AG04449 (cell line): Measurements from ENCODE around the gene NTPCR.

Experiments
- CTCF ChIA-PET: fragments of 350-600 bp; formaldehyde crosslinking; extraction: SDS; loops from one replicate; lab custom pipeline; 2021; ENCODE audit warnings: antibody characterized with exemption; lab: Yijun Ruan, JAX
- POLR2A ChIA-PET: fragments of 400-600, 350-600 bp; formaldehyde crosslinking; extraction: SDS; loops from one replicate; lab custom pipeline; 2020; ENCODE audit warnings: antibody characterized with exemption, inconsistent platforms; lab: Yijun Ruan, JAX
- DNase-seq: peaks from one replicate; pipeline ENCODE4 v3.0.0-alpha.2; 2010; ENCODE audit warnings: low read depth, low spot score
- H3K4me3 ChIP-seq: 2 replicates; pipeline ENCODE4 v1.5.1; 2011; ENCODE audit warnings: low read depth, mild to moderate bottlenecking, control low read depth, low read length
- TF ChIP-seq, protein P1 (sequence below): IDR thresholded peaks from one replicate; pipeline ENCODE4 v1.5.1; 2011; ENCODE audit warnings: mild to moderate bottlenecking, moderate library complexity, low read length, control low read depth, inconsistent platforms; ENCODE audit not compliant: insufficient read depth; ENCODE audit errors: missing control alignments

The NTPCR gene

DNA sequence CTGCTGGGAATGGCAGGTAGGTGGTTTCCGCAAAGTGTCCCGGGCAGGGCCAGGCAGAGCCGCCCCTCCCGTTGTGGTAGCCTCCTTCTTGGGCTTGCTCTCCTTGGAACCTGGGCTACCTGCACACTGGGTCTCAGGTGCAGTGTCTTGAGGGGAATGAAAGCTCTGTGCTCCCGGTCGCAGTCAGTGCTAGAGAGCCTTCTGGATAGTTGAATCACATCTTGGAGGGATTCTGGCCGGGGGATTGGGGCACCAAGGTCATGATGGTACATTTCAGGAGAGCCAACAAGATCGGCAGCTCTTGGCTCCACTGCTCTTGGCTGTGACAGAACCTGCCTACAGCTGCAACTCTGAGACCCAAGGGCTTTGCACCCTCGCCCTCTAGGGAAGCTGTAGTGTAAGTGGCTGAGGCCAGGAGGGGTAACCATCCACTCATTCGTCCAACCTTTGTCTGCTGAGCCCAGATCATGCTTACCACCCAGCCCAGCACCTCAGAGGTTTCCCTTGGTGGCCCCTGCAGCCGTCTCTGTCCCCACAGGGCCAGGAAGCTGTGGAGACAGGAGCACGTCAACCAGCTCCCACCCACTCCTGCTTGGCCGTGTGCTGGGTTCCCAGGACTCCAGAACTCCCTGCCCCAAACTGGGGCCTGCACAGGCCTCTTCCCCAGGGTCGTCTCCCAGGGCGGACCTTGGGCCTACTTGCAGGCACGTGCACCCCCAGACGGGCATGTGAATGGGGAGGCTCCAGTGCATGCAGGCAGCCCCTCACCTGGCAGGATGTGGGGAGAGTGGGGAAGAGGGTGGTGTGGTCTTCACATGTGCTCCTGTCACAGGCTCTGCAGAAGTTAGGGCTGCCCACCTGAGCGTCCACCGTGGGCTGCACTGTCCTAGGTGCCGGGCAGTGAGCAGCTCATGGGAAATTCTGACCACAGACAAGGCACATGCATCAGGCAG is 40.0 kb downstream of the NTPCR start:
- ChIA-PET POLR2A (interaction anchor here (0.6 kb wide), 1 partner anchor 37 kb away, joined by 3 read pairs; no protein-coding TSS in a partner anchor), CTCF (interaction anchor here (1.2 to 1.7 kb wide), 2 partner anchors 16 to 35 kb away, joined by 3 read pairs; no protein-coding TSS in a partner anchor)
- DNase-seq: no peak
- TF ChIP-seq, protein P1, sequence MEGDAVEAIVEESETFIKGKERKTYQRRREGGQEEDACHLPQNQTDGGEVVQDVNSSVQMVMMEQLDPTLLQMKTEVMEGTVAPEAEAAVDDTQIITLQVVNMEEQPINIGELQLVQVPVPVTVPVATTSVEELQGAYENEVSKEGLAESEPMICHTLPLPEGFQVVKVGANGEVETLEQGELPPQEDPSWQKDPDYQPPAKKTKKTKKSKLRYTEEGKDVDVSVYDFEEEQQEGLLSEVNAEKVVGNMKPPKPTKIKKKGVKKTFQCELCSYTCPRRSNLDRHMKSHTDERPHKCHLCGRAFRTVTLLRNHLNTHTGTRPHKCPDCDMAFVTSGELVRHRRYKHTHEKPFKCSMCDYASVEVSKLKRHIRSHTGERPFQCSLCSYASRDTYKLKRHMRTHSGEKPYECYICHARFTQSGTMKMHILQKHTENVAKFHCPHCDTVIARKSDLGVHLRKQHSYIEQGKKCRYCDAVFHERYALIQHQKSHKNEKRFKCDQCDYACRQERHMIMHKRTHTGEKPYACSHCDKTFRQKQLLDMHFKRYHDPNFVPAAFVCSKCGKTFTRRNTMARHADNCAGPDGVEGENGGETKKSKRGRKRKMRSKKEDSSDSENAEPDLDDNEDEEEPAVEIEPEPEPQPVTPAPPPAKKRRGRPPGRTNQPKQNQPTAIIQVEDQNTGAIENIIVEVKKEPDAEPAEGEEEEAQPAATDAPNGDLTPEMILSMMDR: no peak
- H3K4me3 ChIP-seq: no peak overlapping the region

DNA sequence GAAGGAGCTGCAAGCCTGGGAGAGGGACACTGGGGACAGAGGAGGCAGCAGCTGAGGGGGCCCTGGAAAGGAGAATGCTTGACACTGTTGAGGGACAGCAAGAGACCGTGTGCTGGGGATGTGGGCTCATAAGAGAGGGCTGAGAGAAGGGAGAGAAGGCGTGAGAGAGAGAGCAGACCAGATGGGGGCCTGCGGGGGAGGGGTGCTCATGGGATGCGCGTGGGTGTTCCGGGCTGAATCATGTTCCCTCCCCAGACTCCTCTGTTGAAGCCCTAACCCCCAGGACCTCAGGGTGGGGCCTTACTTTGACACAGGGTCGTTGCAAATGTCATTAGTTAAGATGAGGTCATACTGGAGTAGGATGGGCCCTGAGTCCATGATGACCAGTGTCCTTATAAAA is 40.8 kb downstream of the NTPCR start:
- TF ChIP-seq, protein P1: no peak
- DNase-seq: no peak
- POLR2A ChIA-PET: no interaction called here
- H3K4me3 ChIP-seq: no peak overlapping the region
- CTCF ChIA-PET: interaction anchor here (1.7 kb wide), 1 partner anchor 15 kb away, joined by 3 read pairs; no protein-coding TSS in a partner anchor

DNA sequence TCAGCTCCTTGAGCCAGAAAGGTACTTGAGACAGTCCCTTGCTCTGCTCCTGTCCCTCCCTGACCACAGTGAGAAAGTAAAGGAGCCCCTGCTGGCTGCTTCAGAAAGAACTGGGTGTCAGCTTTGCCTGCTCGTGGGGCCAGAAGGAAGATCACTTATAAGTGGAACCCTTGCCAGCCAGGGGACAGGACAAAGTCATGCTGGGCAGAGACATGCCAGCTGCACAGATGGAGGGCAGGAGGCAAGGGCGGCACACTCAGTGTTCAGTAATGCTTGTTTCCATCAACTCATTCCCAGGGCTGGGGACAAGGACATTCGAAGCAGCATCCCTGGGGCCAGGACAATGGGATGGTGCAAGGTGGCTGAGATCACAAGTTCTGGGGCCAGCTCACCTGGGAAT is 41.8 kb downstream of the NTPCR start:
- TF ChIP-seq, protein P1: no peak
- no peak overlapping the region for H3K4me3 ChIP-seq
- ChIA-PET CTCF (interaction anchor here (1.7 kb wide), 1 partner anchor 14 kb away, joined by 3 read pairs; no protein-coding TSS in a partner anchor), POLR2A (no interaction called here)
- no peak for DNase-seq

DNA sequence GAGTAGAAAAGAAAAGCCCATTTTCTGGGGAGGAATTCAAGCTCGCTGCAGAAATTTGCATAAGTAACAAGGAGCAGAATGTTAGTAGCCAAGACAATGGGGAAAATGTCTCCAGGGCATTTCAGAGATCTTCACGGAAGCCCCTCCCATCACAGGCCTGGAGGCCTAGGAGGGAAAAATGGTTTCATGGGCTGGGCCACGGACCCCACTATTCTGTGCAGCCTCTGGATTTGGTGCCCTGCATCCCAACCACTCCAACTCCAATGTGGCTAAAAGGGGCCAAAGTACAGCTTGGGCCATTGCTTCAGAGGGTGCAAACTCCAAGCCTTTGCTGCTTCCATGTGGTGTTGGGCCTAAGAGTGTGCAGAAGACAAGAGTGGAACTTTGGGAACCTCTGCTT is 43.1 kb downstream of the NTPCR start:
- ChIA-PET POLR2A (no interaction called here), CTCF (interaction anchor here (1.2 kb wide), 1 partner anchor 12 kb away, joined by 3 read pairs; no protein-coding TSS in a partner anchor)
- no peak for DNase-seq
- no peak overlapping the region for H3K4me3 ChIP-seq
- TF ChIP-seq, protein P1: no peak

DNA sequence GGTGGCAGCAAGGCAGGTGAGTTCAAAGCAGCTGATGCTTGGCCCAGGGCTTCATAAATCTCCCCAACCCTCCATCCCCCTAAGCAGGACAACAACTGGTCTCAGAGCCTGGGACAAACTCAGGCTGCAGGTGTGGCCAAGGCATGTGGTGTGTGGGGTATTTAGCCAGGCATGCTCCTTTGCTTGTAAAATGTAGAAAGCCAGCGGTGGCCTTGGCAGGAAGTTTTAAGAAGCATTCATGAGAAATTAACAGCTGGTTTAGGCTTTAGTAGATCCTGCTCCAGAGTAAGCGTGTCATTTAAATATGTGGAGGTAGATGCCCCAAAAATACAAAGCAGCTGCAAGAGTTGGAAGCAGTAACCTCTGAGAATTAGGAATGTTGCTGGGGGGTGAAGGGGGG is 44.8 kb downstream of the NTPCR start:
- no peak for DNase-seq
- no peak overlapping the region for H3K4me3 ChIP-seq
- TF ChIP-seq, protein P1: no peak
- ChIA-PET POLR2A (no interaction called here), CTCF (interaction anchor here (1.0 kb wide), 1 partner anchor 29 kb away, joined by 3 read pairs; no protein-coding TSS in a partner anchor)

DNA sequence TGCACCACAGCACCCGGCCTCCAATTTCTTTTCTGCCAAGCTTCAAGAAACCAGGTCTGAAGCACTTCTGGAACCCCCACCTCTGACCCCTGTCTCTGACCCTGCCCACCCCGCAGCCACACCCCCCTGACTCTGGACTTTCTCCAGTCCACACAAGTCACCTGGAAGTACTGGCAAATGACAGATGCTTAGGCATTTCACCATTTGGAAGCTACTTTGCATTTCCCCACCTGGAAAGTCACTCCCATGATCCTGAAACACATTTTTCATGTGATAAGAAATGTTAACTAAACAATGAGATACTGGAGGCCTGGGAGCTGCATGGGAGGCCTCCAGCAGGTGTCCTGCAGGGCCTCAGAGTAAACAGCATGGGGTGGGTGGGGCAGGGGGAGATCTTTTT is 45.7 kb downstream of the NTPCR start:
- no peak overlapping the region for H3K4me3 ChIP-seq
- POLR2A ChIA-PET: no interaction called here
- CTCF ChIA-PET: interaction anchor here (1.0 kb wide), 1 partner anchor 28 kb away, joined by 3 read pairs; no protein-coding TSS in a partner anchor
- no peak for DNase-seq
- TF ChIP-seq, protein P1: no peak
